Hematopoietic multipotent progenitor cell treated with erythropoietin and hydrocortisone succinate and interleukin-3 and kit ligand, for 4 days (in vitro differentiated cells): ENCODE results near the gene SPATA16.
"Not testable (repeated sequence)": the region's sequence is repeated elsewhere in the genome, so short reads cannot be mapped to it uniquely, and the experiment has no call there.

Source experiments
- DNase-seq: peaks from one replicate; pipeline ENCODE4 v3.0.0-alpha.2; 2015

Gene SPATA16

GRCh38 chr3:172938788-172939187 is 202.2 kb downstream of the SPATA16 start:
- no peak for DNase-seq

- no peak for DNase-seq
These were observed 209.2 kb downstream of the SPATA16 start for GRCh38 chr3:172931746-172932285.

GRCh38 chr3:172929451-172929850 is 211.6 kb downstream of the SPATA16 start:
- DNase-seq: no peak

- DNase-seq: no peak
These were observed 216.5 kb downstream of the SPATA16 start for GRCh38 chr3:172924546-172924945.

- no peak for DNase-seq
These were observed 221.7 kb downstream of the SPATA16 start for GRCh38 chr3:172919297-172919683.

- DNase-seq: no peak
These were observed 222.3 kb downstream of the SPATA16 start for GRCh38 chr3:172918568-172919296.

- DNase-seq: peak; percentile 19
These were observed 222.9 kb downstream of the SPATA16 start for GRCh38 chr3:172918165-172918564.

GRCh38 chr3:172915911-172916514 is 225.0 kb downstream of the SPATA16 start:
- DNase-seq: no peak

GRCh38 chr3:172914854-172915253 is 226.2 kb downstream of the SPATA16 start:
- DNase-seq: peak; percentile 15

- peak; percentile 3 for DNase-seq
These were observed 227.0 kb downstream of the SPATA16 start for GRCh38 chr3:172913911-172914655.

GRCh38 chr3:172911142-172911541 is 229.9 kb downstream of the SPATA16 start:
- DNase-seq: no peak

GRCh38 chr3:172908771-172909270 is 232.2 kb downstream of the SPATA16 start:
- DNase-seq: no peak

- DNase-seq: no peak
These were observed 235.6 kb downstream of the SPATA16 start for GRCh38 chr3:172905451-172905850.

GRCh38 chr3:172904711-172905373 is 236.2 kb downstream of the SPATA16 start:
- no peak for DNase-seq

GRCh38 chr3:172903642-172904320 is 237.3 kb downstream of the SPATA16 start:
- peak; percentile 7 for DNase-seq

- no peak for DNase-seq
These were observed 248.9 kb downstream of the SPATA16 start for GRCh38 chr3:172892158-172892557.

- DNase-seq: no peak
These were observed 255.3 kb downstream of the SPATA16 start for GRCh38 chr3:172885704-172886103.

- DNase-seq: no peak
These were observed 258.5 kb downstream of the SPATA16 start for GRCh38 chr3:172882563-172882962.

- DNase-seq: not testable (repeated sequence)
These were observed 261.7 kb downstream of the SPATA16 start for GRCh38 chr3:172879381-172879780.

- no peak for DNase-seq
These were observed 264.0 kb downstream of the SPATA16 start for GRCh38 chr3:172877011-172877410.

GRCh38 chr3:172876297-172876696 is 264.7 kb downstream of the SPATA16 start:
- DNase-seq: no peak

GRCh38 chr3:172875039-172875438 is 266.0 kb downstream of the SPATA16 start:
- DNase-seq: no peak
